ENCODE data around the gene TLE6. TPM values are rescaled to one million over a fixed set of nuclear protein-coding genes. Genes with fewer than 3 reads are reported as not detected.

TLE6 gene
- total RNA-seq, 1 donor from 2014 or later = 0.11 TPM

DNA sequence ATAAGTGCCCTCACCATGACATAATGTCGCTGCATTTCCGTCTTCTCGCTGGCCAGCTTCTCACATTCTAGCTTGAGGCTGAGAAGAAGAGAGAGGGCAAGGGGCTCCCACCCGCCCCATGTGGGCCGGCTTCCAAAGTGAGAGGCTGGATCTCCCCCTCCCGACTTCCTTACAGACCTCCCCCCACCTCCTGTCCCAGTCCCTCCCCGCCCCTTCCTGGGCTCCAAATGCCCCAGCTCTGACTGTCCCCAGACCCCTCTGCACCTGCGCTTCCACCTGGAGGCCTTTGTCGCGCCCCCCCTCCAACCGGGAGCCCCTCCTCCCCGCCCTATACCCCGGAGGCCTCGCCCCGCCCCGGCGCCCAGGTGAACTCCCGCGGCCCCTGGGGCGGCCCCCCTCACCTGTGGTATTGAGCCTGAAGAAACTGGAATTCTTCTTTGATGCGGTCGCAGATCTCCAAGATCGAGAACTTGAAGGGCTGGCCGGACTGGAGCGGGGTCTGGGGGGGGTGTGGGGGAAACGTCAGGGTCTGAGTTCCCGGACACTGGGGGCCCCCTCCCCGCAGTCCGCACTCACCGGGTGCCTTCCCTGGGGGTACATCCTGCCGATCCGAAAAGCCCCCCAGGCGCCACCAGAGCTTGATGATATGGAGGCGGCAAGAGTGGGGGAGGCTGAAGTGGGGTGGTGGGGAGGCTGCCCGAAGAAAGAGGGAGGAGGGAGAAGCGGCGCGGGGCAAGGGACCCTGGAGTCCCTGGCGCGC, 51.1 kb downstream of the TLE6 start:
- peaks cover 57% of the 10 kb centered on the region for H3K27me3 ChIP-seq (ENCODE audit: insufficient read depth, low read length)
- Mint-ChIP-seq H3K4me3 (ENCODE audit: unreplicated experiment) (peak overlapping the region; percentile 40), H3K4me1 (ENCODE audit: low read depth, unreplicated experiment) (no peaks in the 10 kb centered on the region)

DNA sequence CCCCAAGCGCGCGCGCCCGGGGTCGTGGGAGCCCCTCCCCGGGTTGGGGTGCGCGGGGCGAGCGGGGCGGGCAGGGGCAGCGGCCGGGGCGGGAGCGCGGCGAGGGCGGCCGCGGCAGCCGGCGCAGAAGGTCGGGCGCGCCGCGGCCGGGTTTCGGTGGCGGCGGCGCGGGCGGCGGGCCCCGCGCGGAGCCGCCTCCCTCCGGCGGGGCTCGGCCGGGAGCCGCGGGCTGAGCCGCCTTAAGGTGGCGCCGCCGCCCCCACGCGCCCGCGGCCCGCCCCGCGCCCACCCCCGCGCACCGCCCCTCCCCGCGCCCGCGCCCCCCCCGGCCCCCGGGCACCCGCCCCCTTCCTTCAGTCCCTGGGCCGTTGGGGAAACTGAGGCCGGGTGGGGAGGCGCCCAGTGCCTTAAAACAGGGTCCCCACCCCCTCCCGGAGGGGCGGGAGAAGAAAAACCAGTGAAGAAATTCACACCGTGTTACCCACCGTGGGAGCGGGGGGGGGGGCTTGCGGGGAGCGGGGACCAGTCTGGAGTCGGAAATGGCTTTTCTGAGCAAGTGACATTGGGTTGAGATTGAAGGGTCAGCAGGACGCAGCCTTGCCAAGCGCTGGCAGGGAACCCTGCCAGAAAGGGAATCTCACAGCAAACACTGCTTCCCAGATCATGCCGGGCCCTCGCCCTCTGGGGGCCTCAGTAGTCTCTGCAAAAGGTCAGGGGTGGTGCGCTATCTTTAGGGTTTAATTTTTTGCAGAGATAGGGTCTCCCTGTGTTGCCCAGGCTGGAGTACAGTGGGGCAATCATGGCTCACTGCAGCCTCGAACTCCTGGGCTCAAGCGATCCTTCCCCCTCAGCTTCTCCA, 51.9 kb downstream of the TLE6 start, which contains the start of gene TLE2:
TSS of gene TLE2 (minus strand) at position 216 of the 859 bp plus-strand sequence. CDS start 376 bp downstream, outside the sequence.
- TF ChIP-seq, protein P1, sequence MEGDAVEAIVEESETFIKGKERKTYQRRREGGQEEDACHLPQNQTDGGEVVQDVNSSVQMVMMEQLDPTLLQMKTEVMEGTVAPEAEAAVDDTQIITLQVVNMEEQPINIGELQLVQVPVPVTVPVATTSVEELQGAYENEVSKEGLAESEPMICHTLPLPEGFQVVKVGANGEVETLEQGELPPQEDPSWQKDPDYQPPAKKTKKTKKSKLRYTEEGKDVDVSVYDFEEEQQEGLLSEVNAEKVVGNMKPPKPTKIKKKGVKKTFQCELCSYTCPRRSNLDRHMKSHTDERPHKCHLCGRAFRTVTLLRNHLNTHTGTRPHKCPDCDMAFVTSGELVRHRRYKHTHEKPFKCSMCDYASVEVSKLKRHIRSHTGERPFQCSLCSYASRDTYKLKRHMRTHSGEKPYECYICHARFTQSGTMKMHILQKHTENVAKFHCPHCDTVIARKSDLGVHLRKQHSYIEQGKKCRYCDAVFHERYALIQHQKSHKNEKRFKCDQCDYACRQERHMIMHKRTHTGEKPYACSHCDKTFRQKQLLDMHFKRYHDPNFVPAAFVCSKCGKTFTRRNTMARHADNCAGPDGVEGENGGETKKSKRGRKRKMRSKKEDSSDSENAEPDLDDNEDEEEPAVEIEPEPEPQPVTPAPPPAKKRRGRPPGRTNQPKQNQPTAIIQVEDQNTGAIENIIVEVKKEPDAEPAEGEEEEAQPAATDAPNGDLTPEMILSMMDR (IDR thresholded peaks at IDR 0.05; ENCODE audit: insufficient read depth, low read depth, low read length) = no peak
- no peak for TF ChIP-seq EZH2 (IDR thresholded peaks at IDR 0.05; ENCODE audit: insufficient read depth, low read length)
- Histone ChIP-seq H3K4me3 (ENCODE audit: insufficient read depth, low read depth, low read length) (peak within 1 kb of the TSS; percentile 10), H3K4me1 (ENCODE audit: insufficient read depth, low read length) (peaks cover 2% of the 10 kb centered on the region), H3K27ac (ENCODE audit: low read depth, low read length) (no peak within 1 kb of the TSS), H3K9ac (ENCODE audit: low read length) (no peak within 1 kb of the TSS), H3K9me3 (ENCODE audit: insufficient read depth, low read depth, low read length) (no peaks in the 10 kb centered on the region), H3K36me3 (ENCODE audit: insufficient read depth, low read length) (no peaks in the 10 kb centered on the region), H2AFZ (ENCODE audit: low read depth, low read length) (no peak within 1 kb of the TSS), H3K4me2 (ENCODE audit: low read length) (peak within 1 kb of the TSS; percentile 65), H3K27me3 (ENCODE audit: insufficient read depth, low read length) (peaks cover 57% of the 10 kb centered on the region), H4K20me1 (ENCODE audit: insufficient read depth, low read length) (no peaks in the 10 kb centered on the region), H3K79me2 (ENCODE audit: insufficient read depth, low read length) (no peaks in the 10 kb centered on the region)
- Mint-ChIP-seq H3K36me3 (ENCODE audit: low read depth, unreplicated experiment) (peaks cover 4% of the 10 kb centered on the region), H3K27ac (ENCODE audit: unreplicated experiment) (peak within 1 kb of the TSS; percentile 6), H3K9me3 (ENCODE audit: unreplicated experiment) (peaks cover 8% of the 10 kb centered on the region), H3K4me1 (ENCODE audit: low read depth, unreplicated experiment) (peaks cover 1% of the 10 kb centered on the region), H3K27me3 (ENCODE audit: low read depth, unreplicated experiment) (peaks cover 78% of the 10 kb centered on the region), H3K4me3 (ENCODE audit: unreplicated experiment) (peak within 1 kb of the TSS; percentile 78)
- DNase-seq (ENCODE audit: low read depth) (no peak), FAIRE-seq (no peak)

More for the DNA sequence above, 51.1 kb downstream of the TLE6 start:
- Mint-ChIP-seq H3K27ac (ENCODE audit: unreplicated experiment) (no peak overlapping the region), H3K36me3 (ENCODE audit: low read depth, unreplicated experiment) (peaks cover 4% of the 10 kb centered on the region), H3K9me3 (ENCODE audit: unreplicated experiment) (peaks cover 8% of the 10 kb centered on the region), H3K27me3 (ENCODE audit: low read depth, unreplicated experiment) (peaks cover 75% of the 10 kb centered on the region)
- DNase-seq (ENCODE audit: low read depth) (no peak), FAIRE-seq (no peak)
- Histone ChIP-seq H3K4me3 (ENCODE audit: insufficient read depth, low read depth, low read length) (peak overlapping the region; percentile 10), H3K36me3 (ENCODE audit: insufficient read depth, low read length) (no peaks in the 10 kb centered on the region), H3K9me3 (ENCODE audit: insufficient read depth, low read depth, low read length) (no peaks in the 10 kb centered on the region), H2AFZ (ENCODE audit: low read depth, low read length) (no peak overlapping the region), H3K79me2 (ENCODE audit: insufficient read depth, low read length) (no peaks in the 10 kb centered on the region), H3K4me2 (ENCODE audit: low read length) (peak overlapping the region; percentile 65), H3K9ac (ENCODE audit: low read length) (no peak overlapping the region), H4K20me1 (ENCODE audit: insufficient read depth, low read length) (no peaks in the 10 kb centered on the region), H3K4me1 (ENCODE audit: insufficient read depth, low read length) (no peaks in the 10 kb centered on the region), H3K27ac (ENCODE audit: low read depth, low read length) (no peak overlapping the region)
- TF ChIP-seq, protein P1 (IDR thresholded peaks at IDR 0.05; ENCODE audit: insufficient read depth, low read depth, low read length) = no peak
- TF ChIP-seq EZH2 (IDR thresholded peaks at IDR 0.05; ENCODE audit: insufficient read depth, low read length) = peak; percentile 87

All from astrocyte (in vitro differentiated cells and primary cell).